KMS-11 (cell line): ENCODE measurements around the gene C9orf78.

Experiments used
- H2AFZ ChIP-seq: fragments of 200-600 bp; sonication (generic); 2 replicates; pipeline ENCODE4 v1.6.1; 2016; ENCODE audit warnings: antibody characterized with exemption, mixed run types, low read depth
- H3K27ac ChIP-seq: fragments of 200-600 bp; sonication (generic); 2 replicates; pipeline ENCODE4 v1.6.1; 2016; ENCODE audit warnings: mild to moderate bottlenecking, mixed run types
- H3K27me3 ChIP-seq: fragments of 200-600 bp; sonication (generic); 2 replicates; pipeline ENCODE4 v1.6.1; 2017; ENCODE audit warnings: mild to moderate bottlenecking, low read depth, mixed run types, moderate library complexity; ENCODE audit not compliant: insufficient read depth
- H3K36me3 ChIP-seq: fragments of 200-600 bp; sonication (generic); 2 replicates; pipeline ENCODE4 v1.6.1; 2017; ENCODE audit warnings: mild to moderate bottlenecking, mixed run types; ENCODE audit not compliant: insufficient read depth
- H3K4me1 ChIP-seq: fragments of 200-600 bp; sonication (generic); 2 replicates; pipeline ENCODE4 v1.6.1; 2016; ENCODE audit warnings: mild to moderate bottlenecking, low read depth, mixed run types; ENCODE audit not compliant: poor library complexity, severe bottlenecking
- H3K4me2 ChIP-seq: fragments of 200-600 bp; sonication (generic); 2 replicates; pipeline ENCODE4 v1.7.0; 2016; ENCODE audit warnings: mild to moderate bottlenecking, mixed run types
- H3K4me3 ChIP-seq: fragments of 200-600 bp; sonication (generic); IDR thresholded peaks from 2 replicates; pipeline ENCODE4 v1.6.1; 2017; ENCODE audit warnings: low read depth, low read length, mixed read lengths; ENCODE audit not compliant: insufficient read depth
- H3K79me2 ChIP-seq: fragments of 200-600 bp; sonication (generic); 2 replicates; pipeline ENCODE4 v1.6.1; 2016; ENCODE audit warnings: low read depth, mixed run types; ENCODE audit not compliant: insufficient read depth
- H3K9ac ChIP-seq: fragments of 200-600 bp; sonication (generic); 2 replicates; pipeline ENCODE4 v1.6.1; 2016; ENCODE audit warnings: mild to moderate bottlenecking, mixed run types
- H4K20me1 ChIP-seq: fragments of 200-600 bp; sonication (generic); 2 replicates; pipeline ENCODE4 v1.6.1; 2016; ENCODE audit warnings: mild to moderate bottlenecking, mixed run types; ENCODE audit not compliant: insufficient read depth
- TF ChIP-seq, protein P1 (sequence below): fragments of 200-600 bp; sonication (generic); conservative IDR thresholded peaks from 2 replicates; pipeline ENCODE4 v1.6.1; 2017; ENCODE audit warnings: low read depth, mild to moderate bottlenecking, antibody characterized with exemption, low read length, moderate library complexity, mixed read lengths

C9orf78 gene

DNA sequence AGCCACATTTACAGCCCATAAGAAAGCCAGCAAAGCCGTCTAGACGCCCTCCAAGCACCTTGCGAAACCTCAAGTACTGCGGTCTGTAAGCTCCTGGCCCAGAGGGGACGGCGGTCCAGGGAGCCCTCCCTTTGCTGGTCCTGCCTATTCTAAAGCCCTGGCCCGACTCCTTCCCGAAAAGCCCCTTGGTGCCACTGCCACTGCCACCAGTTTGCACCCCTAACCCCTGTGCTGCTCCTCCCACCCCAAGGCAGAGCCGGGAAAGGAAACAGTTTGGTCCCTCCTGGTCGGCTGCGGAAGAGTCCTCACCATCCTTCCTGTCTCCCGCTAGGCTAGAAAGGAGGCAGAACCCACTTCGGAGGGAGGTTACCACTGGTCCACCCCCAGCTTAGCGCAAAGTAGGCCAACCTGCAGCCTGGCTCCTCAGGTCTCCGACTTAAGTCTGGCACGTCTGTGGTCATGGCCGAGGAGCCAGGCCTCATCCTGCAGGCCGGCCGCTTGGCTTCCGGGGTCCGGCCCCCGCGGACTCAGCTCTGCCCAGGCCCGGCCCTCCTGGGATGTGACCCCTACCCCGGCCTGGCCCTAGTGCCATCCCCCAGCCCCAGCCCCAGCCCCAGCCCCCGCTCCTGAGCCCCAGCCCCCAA lies 12.1 kb downstream of the C9orf78 start:
- no peak overlapping the region for H2AFZ ChIP-seq
- 0 out of 2 replicates have a peak, but pooled peaks cover 3% of the 10 kb centered on the region for H3K36me3 ChIP-seq
- peaks cover 3% of the 10 kb centered on the region for H3K4me1 ChIP-seq
- H3K79me2 ChIP-seq, result peaks cover 10% of the 10 kb centered on the region
- H3K27ac ChIP-seq, result no peak overlapping the region
- H3K9ac ChIP-seq, result no peak overlapping the region
- no peaks in the 10 kb centered on the region for H4K20me1 ChIP-seq
- no peaks in the 10 kb centered on the region for H3K27me3 ChIP-seq
- TF ChIP-seq, protein P1, sequence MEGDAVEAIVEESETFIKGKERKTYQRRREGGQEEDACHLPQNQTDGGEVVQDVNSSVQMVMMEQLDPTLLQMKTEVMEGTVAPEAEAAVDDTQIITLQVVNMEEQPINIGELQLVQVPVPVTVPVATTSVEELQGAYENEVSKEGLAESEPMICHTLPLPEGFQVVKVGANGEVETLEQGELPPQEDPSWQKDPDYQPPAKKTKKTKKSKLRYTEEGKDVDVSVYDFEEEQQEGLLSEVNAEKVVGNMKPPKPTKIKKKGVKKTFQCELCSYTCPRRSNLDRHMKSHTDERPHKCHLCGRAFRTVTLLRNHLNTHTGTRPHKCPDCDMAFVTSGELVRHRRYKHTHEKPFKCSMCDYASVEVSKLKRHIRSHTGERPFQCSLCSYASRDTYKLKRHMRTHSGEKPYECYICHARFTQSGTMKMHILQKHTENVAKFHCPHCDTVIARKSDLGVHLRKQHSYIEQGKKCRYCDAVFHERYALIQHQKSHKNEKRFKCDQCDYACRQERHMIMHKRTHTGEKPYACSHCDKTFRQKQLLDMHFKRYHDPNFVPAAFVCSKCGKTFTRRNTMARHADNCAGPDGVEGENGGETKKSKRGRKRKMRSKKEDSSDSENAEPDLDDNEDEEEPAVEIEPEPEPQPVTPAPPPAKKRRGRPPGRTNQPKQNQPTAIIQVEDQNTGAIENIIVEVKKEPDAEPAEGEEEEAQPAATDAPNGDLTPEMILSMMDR, result no peak
- peak overlapping the region; percentile 57; the same call in 1 of the 2 replicates for H3K4me2 ChIP-seq
- no peak overlapping the region for H3K4me3 ChIP-seq

DNA sequence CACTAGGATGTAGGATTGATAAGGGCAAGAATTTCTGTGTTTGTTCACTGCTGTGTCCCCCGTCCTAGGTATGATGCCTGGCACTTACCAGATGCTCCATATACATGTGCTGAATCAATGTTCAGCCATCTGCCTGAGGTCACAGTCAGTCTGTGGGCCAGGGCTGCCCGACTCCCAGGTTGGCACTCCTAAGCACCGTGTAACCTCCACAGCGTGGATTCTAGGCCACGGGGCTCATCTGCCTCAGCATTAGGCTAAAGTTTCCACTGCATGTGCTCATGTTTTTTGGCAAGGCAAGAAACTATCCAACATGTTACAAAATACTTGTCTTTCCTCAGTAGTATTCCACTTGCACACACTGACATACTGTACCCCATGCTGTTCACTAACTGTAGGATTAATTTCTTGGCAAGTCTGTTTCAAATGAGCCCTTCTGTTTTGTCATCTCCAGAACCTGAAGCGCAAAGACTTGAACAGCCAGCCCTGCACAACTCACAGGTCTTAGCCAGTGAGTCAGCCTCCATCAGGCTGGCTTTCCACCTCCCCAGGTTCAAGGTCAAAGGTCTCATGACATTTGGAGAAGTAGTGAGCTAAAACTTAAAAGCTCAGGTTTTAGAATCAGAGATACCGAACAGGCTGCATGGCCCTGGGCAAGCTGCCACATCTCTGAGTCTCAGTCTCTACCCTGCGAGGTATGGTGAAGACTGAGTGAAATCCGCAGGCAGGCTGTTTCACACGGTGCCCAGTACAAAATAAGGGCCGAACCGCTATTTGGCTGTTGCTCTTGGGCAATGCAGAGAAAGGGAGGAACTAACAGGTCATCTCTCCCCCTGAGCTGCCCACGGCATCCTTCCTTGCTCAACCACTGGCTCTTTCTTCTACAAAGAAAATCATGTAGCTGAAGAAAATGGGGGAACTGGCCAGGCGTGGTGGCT lies 18.3 kb downstream of the C9orf78 start:
- no peaks in the 10 kb centered on the region for H4K20me1 ChIP-seq
- TF ChIP-seq, protein P1, result no peak
- H3K79me2 ChIP-seq, result no peaks in the 10 kb centered on the region
- H3K27ac ChIP-seq, result no peak overlapping the region
- H3K4me2 ChIP-seq, result no peak overlapping the region
- no peak overlapping the region for H3K4me3 ChIP-seq
- 0 out of 2 replicates have a peak, but pooled peaks cover 7% of the 10 kb centered on the region for H3K36me3 ChIP-seq
- no peaks in the 10 kb centered on the region for H3K27me3 ChIP-seq
- H3K4me1 ChIP-seq, result no peaks in the 10 kb centered on the region
- no peak overlapping the region for H3K9ac ChIP-seq
- no peak overlapping the region for H2AFZ ChIP-seq

DNA sequence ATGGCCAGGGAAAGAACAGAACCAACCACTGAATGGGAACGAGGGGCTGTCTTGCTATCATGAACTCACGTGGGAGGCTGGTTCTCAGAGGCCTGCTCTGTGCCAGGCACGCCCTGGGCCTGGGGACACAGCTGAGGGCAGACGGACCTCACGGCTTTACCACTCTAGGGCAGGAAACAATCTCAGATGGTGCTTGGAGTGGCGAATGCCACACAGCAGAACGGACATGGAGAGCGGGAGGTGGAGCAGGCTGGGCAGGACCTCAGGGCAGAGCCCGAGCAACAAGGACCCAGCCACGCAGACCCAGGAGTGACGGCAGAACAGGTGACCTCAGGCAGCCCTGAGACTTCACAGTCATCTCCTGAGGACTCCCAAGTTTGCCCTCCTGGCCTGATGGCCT lies 19.8 kb downstream of the C9orf78 start:
- H3K27me3 ChIP-seq, result no peaks in the 10 kb centered on the region
- H3K27ac ChIP-seq, result no peak overlapping the region
- H3K4me3 ChIP-seq, result no peak overlapping the region
- TF ChIP-seq, protein P1, result no peak
- no peak overlapping the region for H3K4me2 ChIP-seq
- no peaks in the 10 kb centered on the region for H4K20me1 ChIP-seq
- 0 out of 2 replicates have a peak, but pooled peaks cover 4% of the 10 kb centered on the region for H3K36me3 ChIP-seq
- H3K4me1 ChIP-seq, result no peaks in the 10 kb centered on the region
- H2AFZ ChIP-seq, result no peak overlapping the region
- no peak overlapping the region for H3K9ac ChIP-seq
- H3K79me2 ChIP-seq, result no peaks in the 10 kb centered on the region

DNA sequence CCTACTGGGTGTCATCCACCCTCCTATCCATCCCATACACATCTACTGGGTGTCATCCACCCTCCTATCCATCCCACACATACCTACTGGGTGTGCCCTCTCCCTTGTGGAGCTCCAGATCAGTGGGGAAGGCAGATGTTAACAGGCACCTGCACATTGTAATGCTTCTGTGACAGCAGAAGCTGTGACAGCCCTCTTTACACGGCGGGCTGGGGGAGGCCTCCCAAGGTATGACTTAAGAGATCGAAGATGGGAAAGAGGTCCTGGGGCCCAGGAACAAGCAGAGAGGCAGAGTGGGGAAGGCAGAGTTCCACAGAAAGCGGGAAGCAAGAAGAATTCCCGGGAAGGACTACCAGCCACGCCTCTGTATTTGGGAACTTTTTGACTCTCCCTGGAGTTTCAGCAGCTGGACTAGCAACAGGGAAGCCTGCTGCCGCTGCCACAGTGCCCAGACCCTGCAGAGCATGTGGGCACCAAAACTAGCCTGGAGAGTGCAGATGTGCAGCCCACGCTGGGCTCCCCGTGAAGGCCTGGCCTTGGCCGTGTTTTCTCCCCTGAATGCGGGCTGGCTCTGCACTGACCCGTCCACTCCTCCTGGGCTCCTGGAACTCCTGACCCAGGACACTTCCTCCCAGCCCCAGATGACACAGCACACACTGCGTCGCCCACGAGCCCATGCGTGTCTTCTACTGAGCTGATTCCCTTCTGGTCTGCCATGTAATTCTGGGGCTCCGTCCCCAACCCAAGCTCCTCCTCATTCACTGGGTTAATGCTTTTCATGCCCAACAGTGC lies 20.4 kb downstream of the C9orf78 start:
- no peaks in the 10 kb centered on the region for H3K27me3 ChIP-seq
- no peaks in the 10 kb centered on the region for H3K79me2 ChIP-seq
- H3K9ac ChIP-seq, result no peak overlapping the region
- H3K4me2 ChIP-seq, result no peak overlapping the region
- 0 out of 2 replicates have a peak, but pooled peaks cover 4% of the 10 kb centered on the region for H3K36me3 ChIP-seq
- TF ChIP-seq, protein P1, result no peak
- H3K27ac ChIP-seq, result no peak overlapping the region
- no peaks in the 10 kb centered on the region for H4K20me1 ChIP-seq
- no peak overlapping the region for H3K4me3 ChIP-seq
- no peak overlapping the region for H2AFZ ChIP-seq
- H3K4me1 ChIP-seq, result no peaks in the 10 kb centered on the region
